HepG2 (cell line): ENCODE measurements around the gene ANKRD11. TPM values are rescaled to one million over a fixed set of nuclear protein-coding genes. Genes with fewer than 3 reads are reported as not detected.

Experiments used
- ARNTL ChIP-seq: sonication (generic); formaldehyde crosslinking; IDR thresholded peaks from 2 replicates; pipeline ENCODE4 v1.4.0; 2020; ENCODE audit warnings: mild to moderate bottlenecking, missing genetic modification reagents
- CEBPB ChIP-seq: IDR thresholded peaks from 2 replicates; pipeline ENCODE4 v1.6.1; 2011; ENCODE audit warnings: low read depth, low read length, improper control_type of control experiment, borderline replicate concordance
- GFI1 ChIP-seq: sonication (generic); formaldehyde crosslinking; IDR thresholded peaks from 2 replicates; pipeline ENCODE4 v1.5.0; 2020; ENCODE audit warnings: missing genetic modification reagents, mild to moderate bottlenecking, borderline replicate concordance
- IRX3 ChIP-seq: sonication (generic); formaldehyde crosslinking; IDR thresholded peaks from 2 replicates; pipeline ENCODE4 v1.8.1; 2023; ENCODE audit warnings: mild to moderate bottlenecking, low read depth, missing genetic modification reagents, borderline replicate concordance
- MXD4 ChIP-seq: IDR thresholded peaks from 2 replicates; pipeline ENCODE4 v1.6.1; 2016; ENCODE audit warnings: mild to moderate bottlenecking, missing biosample characterization, missing genetic modification reagents
- MZF1 ChIP-seq: sonication (generic); formaldehyde crosslinking; IDR thresholded peaks from 2 replicates; pipeline ENCODE4 v1.8.1; 2023; ENCODE audit warnings: mild to moderate bottlenecking, missing genetic modification reagents, borderline replicate concordance
- NR2F1 ChIP-seq, 2 experiments: fragments of 450-650 bp in 1 of 2; formaldehyde crosslinking in 1 of 2; IDR thresholded peaks; 2 replicates each; pipeline versions ENCODE4 v1.5.0 to v1.6.1; 2016 to 2020; ENCODE audit warnings: mild to moderate bottlenecking in 1 of 2, missing compliant biosample characterization in 1 of 2, missing genetic modification reagents in 1 of 2, moderate library complexity in 1 of 2
- POLR2G ChIP-seq: fragments of 200-400 bp; formaldehyde crosslinking; IDR thresholded peaks from 2 replicates; pipeline ENCODE4 v1.6.1; 2018; ENCODE audit warnings: mild to moderate bottlenecking, low read depth, low read length, moderate library complexity
- RNF2 ChIP-seq: fragments of 450-650 bp; conservative IDR thresholded peaks from 2 replicates; pipeline ENCODE4 v1.6.1; 2016; ENCODE audit warnings: low read depth
- SAP130 ChIP-seq: IDR thresholded peaks from 2 replicates; pipeline ENCODE4 v1.6.1; 2016; ENCODE audit warnings: low read depth
- SMYD3 ChIP-seq: sonication (generic); formaldehyde crosslinking; IDR thresholded peaks from 2 replicates; pipeline ENCODE4 v1.8.1; 2023; ENCODE audit warnings: mild to moderate bottlenecking, missing genetic modification reagents
- TARDBP ChIP-seq: sonication (generic); formaldehyde crosslinking; IDR thresholded peaks from 2 replicates; pipeline ENCODE4 v1.8.0; 2022; ENCODE audit warnings: mild to moderate bottlenecking, missing genetic modification reagents
- TCF12 ChIP-seq, 2 experiments: fragments of 450-650 bp in 1 of 2; sonication (generic) in 1 of 2; formaldehyde crosslinking in 1 of 2; IDR thresholded peaks; 2 replicates each; pipeline versions ENCODE4 v1.6.1 to v1.8.0; 2017 to 2022; ENCODE audit warnings: antibody characterized with exemption in 1 of 2, mild to moderate bottlenecking in 1 of 2, missing genetic modification reagents in 1 of 2, moderate library complexity in 1 of 2
- TCF7 ChIP-seq: sonication (generic); IDR thresholded peaks from 2 replicates; pipeline ENCODE4 v1.6.1; 2016; ENCODE audit warnings: antibody characterized with exemption, low read depth
- ZNF10 ChIP-seq: sonication (generic); formaldehyde crosslinking; IDR thresholded peaks from 2 replicates; pipeline ENCODE4 v1.4.0; 2020; ENCODE audit warnings: mild to moderate bottlenecking, low read depth, missing genetic modification reagents, borderline replicate concordance
- ZNF124 ChIP-seq: sonication (generic); formaldehyde crosslinking; IDR thresholded peaks from 2 replicates; pipeline ENCODE4 v1.4.0; 2020; ENCODE audit warnings: missing genetic modification reagents
- ZNF253 ChIP-seq: sonication (generic); formaldehyde crosslinking; IDR thresholded peaks from 2 replicates; pipeline ENCODE4 v1.8.0; 2022; ENCODE audit warnings: mild to moderate bottlenecking, missing genetic modification reagents, borderline replicate concordance
- ZNF569 ChIP-seq: sonication (generic); formaldehyde crosslinking; IDR thresholded peaks from 2 replicates; pipeline ENCODE4 v1.5.0; 2020; ENCODE audit warnings: mild to moderate bottlenecking, missing genetic modification reagents, moderate library complexity, borderline replicate concordance
- ZNF652 ChIP-seq: IDR thresholded peaks from 2 replicates; pipeline ENCODE4 v1.6.1; 2016; ENCODE audit warnings: low read depth, borderline replicate concordance
- ZNF670 ChIP-seq: sonication (generic); formaldehyde crosslinking; IDR thresholded peaks from 2 replicates; pipeline ENCODE4 v1.8.0; 2022; ENCODE audit warnings: mild to moderate bottlenecking, missing genetic modification reagents, borderline replicate concordance
- polyA plus RNA-seq, 8 experiments: library from polyadenylated mRNA; depleted of rRNA in 3 of 8; stranded (reverse) in 7 of 8; unstranded in 1 of 8; fragments of >200 nt; fragmentation: Illumina TruSeq in 4 of 8; extraction: Trizol in 4 of 8; gene quantifications; 2 replicates each; pipeline versions ENCODE4 v1.2.1 to v1.2.3, GENCODE V29; 2011 to 2016; ENCODE audit warnings: low read depth in 4 of 8, missing spikeins in 1 of 8, mixed read lengths in 1 of 8; ENCODE audit not compliant: insufficient read depth in 1 of 8
- total RNA-seq, 5 experiments: library from RNA; depleted of rRNA; stranded (reverse); fragments of >200 nt; fragmentation: Illumina TruSeq; extraction: Trizol; gene quantifications; 2 replicates each; pipeline ENCODE4 v1.2.3, GENCODE V29; 2016; ENCODE audit warnings: low read depth in 1 of 5
- TF ChIP-seq, protein P1 (sequence below): sonication (generic); formaldehyde crosslinking; IDR thresholded peaks from 2 replicates; pipeline ENCODE4 v1.5.0; 2020; ENCODE audit warnings: missing genetic modification reagents
- TF ChIP-seq, protein P2 (sequence below): IDR thresholded peaks from 2 replicates; pipeline ENCODE4 v1.6.1; 2018; ENCODE audit warnings: missing genetic modification reagents, mild to moderate bottlenecking, missing compliant biosample characterization
- TF ChIP-seq, protein P3 (sequence below): sonication (generic); formaldehyde crosslinking; IDR thresholded peaks from 2 replicates; pipeline ENCODE4 v1.4.0; 2020; ENCODE audit warnings: mild to moderate bottlenecking, low read depth, missing genetic modification reagents
- TF ChIP-seq, protein P4 (sequence below): IDR thresholded peaks from 2 replicates; pipeline ENCODE4 v1.6.1; 2016; ENCODE audit warnings: missing compliant biosample characterization, missing genetic modification reagents, borderline replicate concordance

The ANKRD11 gene
- total and polyA plus RNA-seq, 2 of the 13 experiments (the other 11 are each of a cell fraction or from before 2014, with no cell fraction given), result 21.4 to 38.4 TPM

DNA sequence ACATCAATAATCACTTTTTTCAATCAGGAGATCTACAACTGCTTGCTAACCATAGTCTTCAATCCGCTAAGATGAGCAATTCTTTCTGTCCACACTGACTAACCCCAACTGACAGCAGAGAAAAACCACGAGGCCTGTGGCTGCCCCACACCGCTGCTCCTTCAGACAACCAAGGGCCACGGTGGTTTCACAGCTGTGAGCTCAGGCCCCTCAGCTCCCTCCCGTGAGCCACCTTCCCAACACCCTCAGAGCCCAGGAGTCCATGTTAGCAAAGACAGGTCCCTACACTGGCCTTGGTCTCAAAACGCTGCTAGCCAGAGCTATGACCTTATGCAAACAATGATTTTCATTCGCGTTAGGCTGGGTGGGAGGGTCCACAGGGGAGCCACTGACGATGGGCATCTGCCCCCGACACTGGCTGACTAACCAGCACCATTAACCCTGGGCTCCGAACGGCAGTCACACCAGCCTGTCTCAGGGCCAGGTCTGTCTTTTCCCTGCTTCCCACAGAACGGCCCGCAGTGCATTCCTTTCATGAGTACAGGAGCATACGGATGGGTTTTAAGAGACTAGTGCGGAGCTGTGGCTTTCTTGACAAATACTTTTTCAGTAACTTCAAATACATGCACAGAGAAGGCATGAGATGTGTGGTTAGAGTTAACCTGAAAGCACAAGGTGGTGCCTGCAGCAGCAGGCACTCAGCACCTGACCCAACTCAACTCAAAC, 67.3 kb downstream of the ANKRD11 start (continued):
- TF ChIP-seq TCF12 (IDR thresholded peaks at IDR 0.05) (no peak), TCF12 (CRISPR knock-in tag; IDR thresholded peaks at IDR 0.05) (no peak), ZNF124 (no peak), MZF1 (CRISPR knock-in tag) (no peak), IRX3 (CRISPR knock-in tag) (0 out of 2 replicates have a peak, but pooled peaks have one; percentile 49), MXD4 (CRISPR knock-in tag) (peak; percentile 78; the same call in 1 of the 2 replicates), ARNTL (CRISPR knock-in tag) (peak; percentile 60; the same call in 1 of the 2 replicates), RNF2 (no peak), TARDBP (CRISPR knock-in tag) (peak; percentile 65), SMYD3 (CRISPR knock-in tag) (no peak), NR2F1 (CRISPR knock-in tag; IDR thresholded peaks at IDR 0.05) (no peak; a peak in 1 of 4 replicates), CEBPB (no peak), GFI1 (CRISPR knock-in tag) (no peak), ZNF253 (CRISPR knock-in tag) (no peak), TCF7 (no peak), ZNF670 (no peak), POLR2G (no peak; the same call in 1 of the 2 replicates), SAP130 (CRISPR knock-in tag) (peak; percentile 86), ZNF569 (no peak), ZNF652 (CRISPR knock-in tag) (no peak; the same call in 1 of the 2 replicates), ZNF10 (CRISPR knock-in tag) (no peak)
- TF ChIP-seq, protein P1, sequence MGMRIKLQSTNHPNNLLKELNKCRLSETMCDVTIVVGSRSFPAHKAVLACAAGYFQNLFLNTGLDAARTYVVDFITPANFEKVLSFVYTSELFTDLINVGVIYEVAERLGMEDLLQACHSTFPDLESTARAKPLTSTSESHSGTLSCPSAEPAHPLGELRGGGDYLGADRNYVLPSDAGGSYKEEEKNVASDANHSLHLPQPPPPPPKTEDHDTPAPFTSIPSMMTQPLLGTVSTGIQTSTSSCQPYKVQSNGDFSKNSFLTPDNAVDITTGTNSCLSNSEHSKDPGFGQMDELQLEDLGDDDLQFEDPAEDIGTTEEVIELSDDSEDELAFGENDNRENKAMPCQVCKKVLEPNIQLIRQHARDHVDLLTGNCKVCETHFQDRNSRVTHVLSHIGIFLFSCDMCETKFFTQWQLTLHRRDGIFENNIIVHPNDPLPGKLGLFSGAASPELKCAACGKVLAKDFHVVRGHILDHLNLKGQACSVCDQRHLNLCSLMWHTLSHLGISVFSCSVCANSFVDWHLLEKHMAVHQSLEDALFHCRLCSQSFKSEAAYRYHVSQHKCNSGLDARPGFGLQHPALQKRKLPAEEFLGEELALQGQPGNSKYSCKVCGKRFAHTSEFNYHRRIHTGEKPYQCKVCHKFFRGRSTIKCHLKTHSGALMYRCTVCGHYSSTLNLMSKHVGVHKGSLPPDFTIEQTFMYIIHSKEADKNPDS (CRISPR knock-in tag), result no peak
- TF ChIP-seq, protein P2, sequence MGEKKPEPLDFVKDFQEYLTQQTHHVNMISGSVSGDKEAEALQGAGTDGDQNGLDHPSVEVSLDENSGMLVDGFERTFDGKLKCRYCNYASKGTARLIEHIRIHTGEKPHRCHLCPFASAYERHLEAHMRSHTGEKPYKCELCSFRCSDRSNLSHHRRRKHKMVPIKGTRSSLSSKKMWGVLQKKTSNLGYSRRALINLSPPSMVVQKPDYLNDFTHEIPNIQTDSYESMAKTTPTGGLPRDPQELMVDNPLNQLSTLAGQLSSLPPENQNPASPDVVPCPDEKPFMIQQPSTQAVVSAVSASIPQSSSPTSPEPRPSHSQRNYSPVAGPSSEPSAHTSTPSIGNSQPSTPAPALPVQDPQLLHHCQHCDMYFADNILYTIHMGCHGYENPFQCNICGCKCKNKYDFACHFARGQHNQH, result no peak
- TF ChIP-seq, protein P3, sequence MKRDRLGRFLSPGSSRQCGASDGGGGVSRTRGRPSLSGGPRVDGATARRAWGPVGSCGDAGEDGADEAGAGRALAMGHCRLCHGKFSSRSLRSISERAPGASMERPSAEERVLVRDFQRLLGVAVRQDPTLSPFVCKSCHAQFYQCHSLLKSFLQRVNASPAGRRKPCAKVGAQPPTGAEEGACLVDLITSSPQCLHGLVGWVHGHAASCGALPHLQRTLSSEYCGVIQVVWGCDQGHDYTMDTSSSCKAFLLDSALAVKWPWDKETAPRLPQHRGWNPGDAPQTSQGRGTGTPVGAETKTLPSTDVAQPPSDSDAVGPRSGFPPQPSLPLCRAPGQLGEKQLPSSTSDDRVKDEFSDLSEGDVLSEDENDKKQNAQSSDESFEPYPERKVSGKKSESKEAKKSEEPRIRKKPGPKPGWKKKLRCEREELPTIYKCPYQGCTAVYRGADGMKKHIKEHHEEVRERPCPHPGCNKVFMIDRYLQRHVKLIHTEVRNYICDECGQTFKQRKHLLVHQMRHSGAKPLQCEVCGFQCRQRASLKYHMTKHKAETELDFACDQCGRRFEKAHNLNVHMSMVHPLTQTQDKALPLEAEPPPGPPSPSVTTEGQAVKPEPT (CRISPR knock-in tag), result no peak
- TF ChIP-seq, protein P4, sequence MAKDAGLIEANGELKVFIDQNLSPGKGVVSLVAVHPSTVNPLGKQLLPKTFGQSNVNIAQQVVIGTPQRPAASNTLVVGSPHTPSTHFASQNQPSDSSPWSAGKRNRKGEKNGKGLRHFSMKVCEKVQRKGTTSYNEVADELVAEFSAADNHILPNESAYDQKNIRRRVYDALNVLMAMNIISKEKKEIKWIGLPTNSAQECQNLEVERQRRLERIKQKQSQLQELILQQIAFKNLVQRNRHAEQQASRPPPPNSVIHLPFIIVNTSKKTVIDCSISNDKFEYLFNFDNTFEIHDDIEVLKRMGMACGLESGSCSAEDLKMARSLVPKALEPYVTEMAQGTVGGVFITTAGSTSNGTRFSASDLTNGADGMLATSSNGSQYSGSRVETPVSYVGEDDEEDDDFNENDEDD (CRISPR knock-in tag), result no peak
